ENCODE results near the gene SPTLC3. TPM values are rescaled to one million over a fixed set of nuclear protein-coding genes. Genes with fewer than 3 reads are reported as not detected.
A peak's percentile ranks its signal among the peaks of the same experiment; 100 is the strongest.

The SPTLC3 gene
- total and polyA plus RNA-seq, 2 of the 13 experiments (the other 11 are each of a cell fraction or from before 2014, with no cell fraction given): 20.5 to 95.6 TPM

GRCh38 chr20:13092111-13092510, 83.3 kb downstream of the SPTLC3 start (continued):
- no peak for TF ChIP-seq TFE3 (CRISPR knock-in tag; IDR thresholded peaks at IDR 0.05)
- no peak for TF ChIP-seq MEIS1 (CRISPR knock-in tag; IDR thresholded peaks at IDR 0.05; ENCODE audit: borderline replicate concordance)

DNA sequence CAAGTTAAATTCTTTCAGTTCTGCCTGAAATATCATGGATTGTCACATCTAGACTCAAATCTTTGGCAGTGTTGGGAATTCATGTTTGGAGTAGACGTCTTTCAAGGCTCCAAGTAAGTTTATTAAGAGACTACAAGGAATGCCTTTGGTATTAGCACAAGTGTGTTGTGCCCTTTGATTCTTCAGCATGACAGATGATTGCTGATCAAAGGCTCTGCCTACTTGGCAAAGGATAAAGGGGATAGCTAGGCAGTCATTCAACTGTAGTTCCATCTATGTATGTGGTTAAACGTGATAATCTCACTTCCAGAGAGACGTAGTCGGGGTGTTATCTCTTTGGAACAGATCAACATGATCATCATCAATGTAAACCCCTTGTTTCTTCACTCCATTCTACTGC, 86.2 kb downstream of the SPTLC3 start:
- ChIA-PET CTCF (ENCODE audit: low intra/inter-chr PET ratio, low total read pairs) (no interaction called here), POLR2A (interaction anchor here (1.0 kb wide), 1 partner anchor 9 kb away, joined by 3 read pairs; no protein-coding TSS in a partner anchor)
- FAIRE-seq: no peak
- intact Hi-C loops (cut with micrococcal nuclease; ENCODE audit: unreplicated experiment): no loop called here
- 55% methylated on average over 4 of the region's 4 CpGs for WGBS (ENCODE audit: low lambda C conversion rate)
- H2AFZ ChIP-seq (ENCODE audit: low read length): no peak overlapping the region
- no peak overlapping the region for H3K9ac ChIP-seq (ENCODE audit: insufficient read depth, low read depth, low read length)
- peaks cover 12 to 42% of the 10 kb centered on the region in 2 experiments for H3K36me3 ChIP-seq (replicated peaks in 1 of 2; ENCODE audit: control insufficient read depth in 1 of 2, insufficient read depth in 2 of 2, low read length in 2 of 2)
- no peaks in the 10 kb centered on the region for H3K27me3 ChIP-seq (ENCODE audit: control insufficient read depth in 1 of 2, insufficient read depth in 2 of 2, low read length in 2 of 2)
- H3K4me2 ChIP-seq (ENCODE audit: low read depth, low read length): no peak overlapping the region
- in situ Hi-C loops (cut with HindIII; ENCODE audit: extremely low pct_ligation_motif_present, low pct_unique_long_range_greater_than_20kb): no loop called here
- H4K20me1 ChIP-seq (ENCODE audit: insufficient read depth, low read length): no peaks in the 10 kb centered on the region
- no peaks in the 10 kb centered on the region for H3K79me2 ChIP-seq (ENCODE audit: insufficient read depth, low read length)
- H3K9me3 ChIP-seq (ENCODE audit: low read length): no peaks in the 10 kb centered on the region
- H3K27ac ChIP-seq (ENCODE audit: extremely low read length, insufficient read depth, low read length): no peak overlapping the region
- peak; percentile 68 for DNase-seq (ENCODE audit: low spot score)
- peaks cover 68% of the 10 kb centered on the region for H3K4me1 ChIP-seq (ENCODE audit: insufficient read depth, low read length)
- no TSS peak for BruUV-seq (replicated peaks)
- H3K4me3 ChIP-seq (replicated peaks in 1 of 3; ENCODE audit: insufficient read depth in 1 of 3, low read depth in 2 of 3, low read length in 3 of 3): no peak overlapping the region
- no peak for ATAC-seq
- TF ChIP-seq POLR2G (IDR thresholded peaks at IDR 0.05; ENCODE audit: low read depth, low read length) (no peak), HDAC1 (CRISPR knock-in tag; IDR thresholded peaks at IDR 0.05) (no peak), CREBL2 (CRISPR knock-in tag; IDR thresholded peaks at IDR 0.05; ENCODE audit: borderline replicate concordance) (no peak), TOE1 (CRISPR knock-in tag; IDR thresholded peaks at IDR 0.05) (no peak), CREM (IDR thresholded peaks at IDR 0.05) (peak; percentile 43; the same call in 1 of the 2 replicates), CREM (CRISPR knock-in tag; IDR thresholded peaks at IDR 0.05) (no peak), SOX13 (IDR thresholded peaks at IDR 0.05) (no peak), SOX13 (CRISPR knock-in tag; conservative IDR thresholded peaks at IDR 0.05 in 1 of 2, IDR thresholded peaks at IDR 0.05 in 1 of 2) (peak in 1 of 2 experiments; percentile 28; a peak in 1 of 4 replicates), DMTF1 (CRISPR knock-in tag; IDR thresholded peaks at IDR 0.05) (no peak), ZNF234 (CRISPR knock-in tag; conservative IDR thresholded peaks at IDR 0.05) (0 out of 2 replicates have a peak, but pooled peaks have one; percentile 7), NCOA2 (CRISPR knock-in tag; IDR thresholded peaks at IDR 0.05) (peak; percentile 60), REPIN1 (CRISPR knock-in tag; IDR thresholded peaks at IDR 0.05; ENCODE audit: borderline replicate concordance, low read depth) (no peak)
- TF ChIP-seq, protein P1, sequence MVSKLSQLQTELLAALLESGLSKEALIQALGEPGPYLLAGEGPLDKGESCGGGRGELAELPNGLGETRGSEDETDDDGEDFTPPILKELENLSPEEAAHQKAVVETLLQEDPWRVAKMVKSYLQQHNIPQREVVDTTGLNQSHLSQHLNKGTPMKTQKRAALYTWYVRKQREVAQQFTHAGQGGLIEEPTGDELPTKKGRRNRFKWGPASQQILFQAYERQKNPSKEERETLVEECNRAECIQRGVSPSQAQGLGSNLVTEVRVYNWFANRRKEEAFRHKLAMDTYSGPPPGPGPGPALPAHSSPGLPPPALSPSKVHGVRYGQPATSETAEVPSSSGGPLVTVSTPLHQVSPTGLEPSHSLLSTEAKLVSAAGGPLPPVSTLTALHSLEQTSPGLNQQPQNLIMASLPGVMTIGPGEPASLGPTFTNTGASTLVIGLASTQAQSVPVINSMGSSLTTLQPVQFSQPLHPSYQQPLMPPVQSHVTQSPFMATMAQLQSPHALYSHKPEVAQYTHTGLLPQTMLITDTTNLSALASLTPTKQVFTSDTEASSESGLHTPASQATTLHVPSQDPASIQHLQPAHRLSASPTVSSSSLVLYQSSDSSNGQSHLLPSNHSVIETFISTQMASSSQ (IDR thresholded peaks at IDR 0.05; ENCODE audit: low read depth): no peak
- TF ChIP-seq, protein P1 (CRISPR knock-in tag; IDR thresholded peaks at IDR 0.05; ENCODE audit: borderline replicate concordance): peak; percentile 21; the same call in 1 of the 2 replicates
